ENCODE data around the gene LTBP3. TPM values are rescaled to one million over a fixed set of nuclear protein-coding genes. Genes with fewer than 3 reads are reported as not detected.
"Not testable (repeated sequence)": the region's sequence is repeated elsewhere in the genome, so short reads cannot be mapped to it uniquely, and the experiment has no call there.

The LTBP3 gene
- total RNA-seq, 2 experiments from 2014 or later = 116 to 119 TPM

DNA sequence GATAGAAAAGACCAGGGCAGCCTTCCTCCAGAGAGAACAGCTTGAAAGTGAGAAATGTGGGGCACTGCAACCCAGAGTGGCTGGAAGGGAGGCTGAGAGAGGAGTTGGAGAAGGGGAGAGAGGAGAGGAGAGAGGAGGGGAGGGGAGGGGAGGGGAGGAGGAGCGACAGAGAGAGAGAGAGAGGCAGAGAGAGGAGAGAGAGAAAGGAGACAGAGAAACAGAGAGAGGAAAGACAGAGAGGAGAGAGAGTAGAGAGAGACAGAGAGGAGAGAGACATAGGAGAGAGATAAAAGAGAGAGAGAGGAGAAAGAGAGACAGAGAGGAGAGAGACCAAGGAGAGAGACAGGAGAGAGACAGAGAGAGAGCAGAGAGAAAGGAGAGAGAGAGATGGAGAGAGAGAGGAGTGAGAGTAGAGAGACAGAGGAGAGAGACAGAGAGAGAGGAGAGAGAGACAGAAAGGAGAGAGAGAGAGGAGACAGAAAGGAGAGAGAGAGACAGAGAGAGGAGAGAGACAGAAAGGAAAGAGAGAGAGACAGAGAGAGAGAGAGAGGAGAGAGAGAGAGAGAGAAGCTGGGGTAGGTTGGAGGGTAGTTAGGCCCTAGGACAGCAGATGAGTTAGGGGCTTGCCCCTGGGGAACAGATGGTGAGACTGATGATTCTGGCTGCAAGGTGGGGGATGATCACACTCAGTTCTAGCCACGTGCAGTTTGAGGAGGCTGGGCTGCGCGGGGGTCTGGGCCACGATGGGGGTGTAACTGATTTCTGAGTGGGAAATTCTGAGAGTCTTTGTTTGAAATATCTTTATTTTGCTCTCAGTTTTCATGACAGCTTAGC, 41.8 kb downstream of the LTBP3 start:
- peak overlapping the region; percentile 27 for H3K27ac Mint-ChIP-seq
- no peak overlapping the region for H3K4me3 Mint-ChIP-seq
- peak; percentile 19 for ATAC-seq (ENCODE audit: low read depth)

GRCh38 chr11:65512311-65512710, 45.8 kb downstream of the LTBP3 start:
- not testable (repeated sequence) for ATAC-seq (ENCODE audit: low read depth); H3K4me3 Mint-ChIP-seq; H3K27me3 Mint-ChIP-seq; H3K9me3 Mint-ChIP-seq; H3K36me3 Mint-ChIP-seq; H3K27ac Mint-ChIP-seq; DNase-seq
- POLR2A ChIA-PET = interaction anchor here (28.7 kb wide), 1 partner anchor 91 kb away, joined by 2884 read pairs; the partner anchor contains the start of gene NEAT1
- H3K4me1 Mint-ChIP-seq = peaks cover 18% of the 10 kb centered on the region

More for the DNA sequence above, 41.8 kb downstream of the LTBP3 start:
- H3K4me1 Mint-ChIP-seq = peaks cover 7% of the 10 kb centered on the region
- no peaks in the 10 kb centered on the region for H3K9me3 Mint-ChIP-seq
- POLR2A ChIA-PET = interaction anchor here (1.3 kb wide), 1 partner anchor 19 kb away, joined by 6 read pairs; no protein-coding TSS in a partner anchor
- no peaks in the 10 kb centered on the region for H3K27me3 Mint-ChIP-seq
- DNase-seq = no peak
- no peaks in the 10 kb centered on the region for H3K36me3 Mint-ChIP-seq

DNA sequence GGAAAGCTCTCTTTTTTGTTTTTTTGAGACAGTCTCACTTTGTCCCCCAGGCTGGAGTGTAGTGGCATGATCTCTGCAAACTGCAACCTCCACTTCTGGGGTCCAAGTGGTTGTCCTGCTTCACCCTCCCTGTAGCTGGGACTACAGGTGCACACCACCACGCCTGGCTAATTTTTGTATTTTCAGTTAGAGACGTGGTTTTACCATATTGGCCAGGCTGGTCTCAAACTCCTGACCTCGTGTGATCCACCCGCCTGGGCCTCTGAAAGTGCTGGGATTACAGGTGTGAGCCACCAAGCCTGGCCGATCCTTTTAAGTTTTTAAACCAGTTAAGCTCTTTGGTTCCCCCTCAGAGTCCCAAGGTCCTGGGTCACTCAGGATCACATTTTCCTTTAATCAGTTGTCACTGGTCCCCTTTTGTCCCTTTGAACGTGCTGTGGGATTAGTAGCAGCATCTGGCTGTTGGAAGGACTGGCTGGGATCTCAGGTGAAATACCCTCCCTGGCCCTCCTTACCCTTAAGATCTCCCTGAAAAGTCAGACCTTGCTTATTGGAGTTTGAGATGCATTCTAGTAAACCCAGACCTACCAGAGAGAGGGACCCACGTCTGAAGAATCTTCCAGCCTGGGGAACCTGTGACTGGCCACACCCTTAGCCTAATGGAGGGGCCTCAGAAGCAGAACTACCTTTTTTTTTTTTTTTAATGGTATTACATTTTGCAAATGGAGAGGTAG, 51.2 kb downstream of the LTBP3 start:
- H3K27ac Mint-ChIP-seq = peak overlapping the region; percentile 80
- no peak for DNase-seq
- no peaks in the 10 kb centered on the region for H3K27me3 Mint-ChIP-seq
- POLR2A ChIA-PET = interaction anchor here (0.8 to 28.7 kb wide), 22 partner anchors 9 to 173 kb away, joined by 3 to 2884 read pairs (median 8); partner anchors contain the start of genes DPF2, EHBP1L1, FRMD8 and MALAT1
- H3K4me1 Mint-ChIP-seq = peaks cover 44% of the 10 kb centered on the region
- H3K4me3 Mint-ChIP-seq = no peak overlapping the region
- ATAC-seq (ENCODE audit: low read depth) = peak; percentile 34
- no peaks in the 10 kb centered on the region for H3K9me3 Mint-ChIP-seq
- peaks cover 33% of the 10 kb centered on the region for H3K36me3 Mint-ChIP-seq

DNA sequence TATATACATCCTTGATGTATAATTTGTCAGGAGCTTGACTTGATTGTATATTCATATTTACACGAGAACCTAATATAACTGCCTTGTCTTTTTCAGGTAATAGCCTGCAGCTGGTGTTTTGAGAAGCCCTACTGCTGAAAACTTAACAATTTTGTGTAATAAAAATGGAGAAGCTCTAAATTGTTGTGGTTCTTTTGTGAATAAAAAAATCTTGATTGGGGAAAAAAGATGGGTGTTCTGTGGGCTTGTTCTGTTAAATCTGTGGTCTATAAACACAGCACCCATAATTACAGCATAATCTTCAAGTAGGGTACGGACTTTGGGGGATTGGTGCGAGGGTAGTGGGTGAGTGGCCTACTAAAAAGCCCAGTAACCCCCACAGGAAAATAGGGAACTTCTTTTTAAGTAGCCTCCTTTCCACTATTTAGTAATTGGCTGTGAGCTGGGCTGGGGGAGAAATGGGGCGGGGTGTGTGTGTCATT, 51.8 kb downstream of the LTBP3 start:
- ATAC-seq (ENCODE audit: low read depth) (no peak), DNase-seq (no peak)
- no peak overlapping the region for H3K4me3 Mint-ChIP-seq
- H3K4me1 Mint-ChIP-seq = peaks cover 47% of the 10 kb centered on the region
- peaks cover 33% of the 10 kb centered on the region for H3K36me3 Mint-ChIP-seq
- POLR2A ChIA-PET = interaction anchor here (0.7 to 28.7 kb wide), 16 partner anchors 8 to 157 kb away, joined by 3 to 2884 read pairs (median 11); partner anchors contain the start of genes FRMD8, MALAT1, NEAT1 and SCYL1
- peak overlapping the region; percentile 80 for H3K27ac Mint-ChIP-seq
- no peaks in the 10 kb centered on the region for H3K27me3 Mint-ChIP-seq
- no peaks in the 10 kb centered on the region for H3K9me3 Mint-ChIP-seq

DNA sequence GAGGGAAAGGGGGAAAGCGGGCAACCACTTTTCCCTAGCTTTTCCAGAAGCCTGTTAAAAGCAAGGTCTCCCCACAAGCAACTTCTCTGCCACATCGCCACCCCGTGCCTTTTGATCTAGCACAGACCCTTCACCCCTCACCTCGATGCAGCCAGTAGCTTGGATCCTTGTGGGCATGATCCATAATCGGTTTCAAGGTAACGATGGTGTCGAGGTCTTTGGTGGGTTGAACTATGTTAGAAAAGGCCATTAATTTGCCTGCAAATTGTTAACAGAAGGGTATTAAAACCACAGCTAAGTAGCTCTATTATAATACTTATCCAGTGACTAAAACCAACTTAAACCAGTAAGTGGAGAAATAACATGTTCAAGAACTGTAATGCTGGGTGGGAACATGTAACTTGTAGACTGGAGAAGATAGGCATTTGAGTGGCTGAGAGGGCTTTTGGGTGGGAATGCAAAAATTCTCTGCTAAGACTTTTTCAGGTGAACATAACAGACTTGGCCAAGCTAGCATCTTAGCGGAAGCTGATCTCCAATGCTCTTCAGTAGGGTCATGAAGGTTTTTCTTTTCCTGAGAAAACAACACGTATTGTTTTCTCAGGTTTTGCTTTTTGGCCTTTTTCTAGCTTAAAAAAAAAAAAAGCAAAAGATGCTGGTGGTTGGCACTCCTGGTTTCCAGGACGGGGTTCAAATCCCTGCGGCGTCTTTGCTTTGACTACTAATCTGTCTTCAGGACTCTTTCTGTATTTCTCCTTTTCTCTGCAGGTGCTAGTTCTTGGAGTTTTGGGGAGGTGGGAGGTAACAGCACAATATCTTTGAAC, 52.5 kb downstream of the LTBP3 start:
- POLR2A ChIA-PET = interaction anchor here (0.7 to 28.7 kb wide), 15 partner anchors 8 to 156 kb away, joined by 3 to 2884 read pairs (median 13); partner anchors contain the start of genes FAM89B, FRMD8, MALAT1 and NEAT1
- H3K27me3 Mint-ChIP-seq = no peaks in the 10 kb centered on the region
- peaks cover 47% of the 10 kb centered on the region for H3K4me1 Mint-ChIP-seq
- no peaks in the 10 kb centered on the region for H3K9me3 Mint-ChIP-seq
- peaks cover 33% of the 10 kb centered on the region for H3K36me3 Mint-ChIP-seq
- H3K27ac Mint-ChIP-seq = peak overlapping the region; percentile 80
- ATAC-seq (ENCODE audit: low read depth) (no peak), DNase-seq (no peak)
- H3K4me3 Mint-ChIP-seq = no peak overlapping the region

DNA sequence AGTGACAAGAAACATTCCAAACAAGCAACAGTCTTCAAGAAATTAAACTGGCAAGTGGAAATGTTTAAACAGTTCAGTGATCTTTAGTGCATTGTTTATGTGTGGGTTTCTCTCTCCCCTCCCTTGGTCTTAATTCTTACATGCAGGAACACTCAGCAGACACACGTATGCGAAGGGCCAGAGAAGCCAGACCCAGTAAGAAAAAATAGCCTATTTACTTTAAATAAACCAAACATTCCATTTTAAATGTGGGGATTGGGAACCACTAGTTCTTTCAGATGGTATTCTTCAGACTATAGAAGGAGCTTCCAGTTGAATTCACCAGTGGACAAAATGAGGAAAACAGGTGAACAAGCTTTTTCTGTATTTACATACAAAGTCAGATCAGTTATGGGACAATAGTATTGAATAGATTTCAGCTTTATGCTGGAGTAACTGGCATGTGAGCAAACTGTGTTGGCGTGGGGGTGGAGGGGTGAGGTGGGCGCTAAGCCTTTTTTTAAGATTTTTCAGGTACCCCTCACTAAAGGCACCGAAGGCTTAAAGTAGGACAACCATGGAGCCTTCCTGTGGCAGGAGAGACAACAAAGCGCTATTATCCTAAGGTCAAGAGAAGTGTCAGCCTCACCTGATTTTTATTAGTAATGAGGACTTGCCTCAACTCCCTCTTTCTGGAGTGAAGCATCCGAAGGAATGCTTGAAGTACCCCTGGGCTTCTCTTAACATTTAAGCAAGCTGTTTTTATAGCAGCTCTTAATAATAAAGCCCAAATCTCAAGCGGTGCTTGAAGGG, 53.3 kb downstream of the LTBP3 start:
- H3K36me3 Mint-ChIP-seq = peaks cover 33% of the 10 kb centered on the region
- H3K27me3 Mint-ChIP-seq = no peaks in the 10 kb centered on the region
- no peaks in the 10 kb centered on the region for H3K9me3 Mint-ChIP-seq
- POLR2A ChIA-PET = interaction anchor here (0.6 to 28.7 kb wide), 9 partner anchors 7 to 454 kb away, joined by 3 to 2884 read pairs (median 14); partner anchors contain the start of genes FAM89B, FRMD8, MALAT1 and NEAT1
- peak overlapping the region; percentile 87 for H3K27ac Mint-ChIP-seq
- no peak overlapping the region for H3K4me3 Mint-ChIP-seq
- no peak for ATAC-seq (ENCODE audit: low read depth)
- no peak for DNase-seq
- H3K4me1 Mint-ChIP-seq = peaks cover 44% of the 10 kb centered on the region

GRCh38 chr11:65503949-65504673, 54.0 kb downstream of the LTBP3 start:
- H3K36me3 Mint-ChIP-seq = peaks cover 33% of the 10 kb centered on the region
- no peak for ATAC-seq (ENCODE audit: low read depth)
- H3K4me1 Mint-ChIP-seq = peaks cover 44% of the 10 kb centered on the region
- no peak for DNase-seq
- H3K27ac Mint-ChIP-seq = peak overlapping the region; percentile 87
- no peaks in the 10 kb centered on the region for H3K27me3 Mint-ChIP-seq
- POLR2A ChIA-PET = interaction anchor here (0.6 to 28.7 kb wide), 9 partner anchors 6 to 1798 kb away, joined by 3 to 2884 read pairs (median 9); partner anchors contain the start of genes FAM89B, FRMD8, MALAT1 and NEAT1
- H3K4me3 Mint-ChIP-seq = no peak overlapping the region
- H3K9me3 Mint-ChIP-seq = no peaks in the 10 kb centered on the region

GRCh38 chr11:65503368-65503948, 54.7 kb downstream of the LTBP3 start:
- Mint-ChIP-seq H3K9me3 (no peaks in the 10 kb centered on the region), H3K27me3 (no peaks in the 10 kb centered on the region), H3K4me3 (no peak overlapping the region), H3K27ac (peak overlapping the region; percentile 87), H3K36me3 (peaks cover 33% of the 10 kb centered on the region), H3K4me1 (peaks cover 44% of the 10 kb centered on the region)
- ATAC-seq (ENCODE audit: low read depth) = no peak
- POLR2A ChIA-PET = interaction anchor here (0.6 to 28.7 kb wide), 7 partner anchors 12 to 1799 kb away, joined by 3 to 2884 read pairs (median 4); partner anchors contain the start of genes FRMD8 and NEAT1
- DNase-seq = no peak

- Mint-ChIP-seq H3K4me1 (peaks cover 43% of the 10 kb centered on the region), H3K27ac (no peak overlapping the region)
Measured at GRCh38 chr11:65502555-65503367, 55.4 kb downstream of the LTBP3 start.

DNA sequence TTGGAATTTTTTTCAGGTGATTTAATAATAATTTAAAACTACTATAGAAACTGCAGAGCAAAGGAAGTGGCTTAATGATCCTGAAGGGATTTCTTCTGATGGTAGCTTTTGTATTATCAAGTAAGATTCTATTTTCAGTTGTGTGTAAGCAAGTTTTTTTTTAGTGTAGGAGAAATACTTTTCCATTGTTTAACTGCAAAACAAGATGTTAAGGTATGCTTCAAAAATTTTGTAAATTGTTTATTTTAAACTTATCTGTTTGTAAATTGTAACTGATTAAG, 55.9 kb downstream of the LTBP3 start:
- ATAC-seq (ENCODE audit: low read depth) = no peak
- H3K4me1 Mint-ChIP-seq = peaks cover 38% of the 10 kb centered on the region
- DNase-seq = no peak
- H3K4me3 Mint-ChIP-seq = no peak overlapping the region
- H3K27me3 Mint-ChIP-seq = no peaks in the 10 kb centered on the region
- no peaks in the 10 kb centered on the region for H3K9me3 Mint-ChIP-seq
- H3K27ac Mint-ChIP-seq = no peak overlapping the region
- peaks cover 33% of the 10 kb centered on the region for H3K36me3 Mint-ChIP-seq
- POLR2A ChIA-PET = interaction anchor here (0.7 to 28.7 kb wide), 18 partner anchors 9 to 643 kb away, joined by 3 to 2884 read pairs (median 3); partner anchors contain the start of genes DPF2, FRMD8, NEAT1 and POLA2

More at GRCh38 chr11:65502555-65503367, 55.4 kb downstream of the LTBP3 start:
- H3K36me3 Mint-ChIP-seq = peaks cover 33% of the 10 kb centered on the region
- H3K9me3 Mint-ChIP-seq = no peaks in the 10 kb centered on the region
- POLR2A ChIA-PET = interaction anchor here (0.7 to 28.7 kb wide), 17 partner anchors 8 to 643 kb away, joined by 3 to 2884 read pairs (median 3); partner anchors contain the start of genes DPF2, FRMD8, NEAT1 and SCYL1
- no peaks in the 10 kb centered on the region for H3K27me3 Mint-ChIP-seq
- H3K4me3 Mint-ChIP-seq = no peak overlapping the region
- DNase-seq = no peak
- no peak for ATAC-seq (ENCODE audit: low read depth)
